IPS-18c (cell line): ENCODE data around the gene CACNB3.

Experiments
- H3K4me3 ChIP-seq: 2 replicates; pipeline ENCODE4 v1.7.0; 2013; ENCODE audit warnings: low read depth, mild to moderate bottlenecking, low read length, moderate library complexity; ENCODE audit not compliant: insufficient read depth
- H3K9me3 ChIP-seq: one replicate; pipeline ENCODE4 v1.6.1; 2013; ENCODE audit warnings: mild to moderate bottlenecking, low read length, moderate library complexity; ENCODE audit not compliant: control insufficient read depth, insufficient read depth

Gene CACNB3

DNA sequence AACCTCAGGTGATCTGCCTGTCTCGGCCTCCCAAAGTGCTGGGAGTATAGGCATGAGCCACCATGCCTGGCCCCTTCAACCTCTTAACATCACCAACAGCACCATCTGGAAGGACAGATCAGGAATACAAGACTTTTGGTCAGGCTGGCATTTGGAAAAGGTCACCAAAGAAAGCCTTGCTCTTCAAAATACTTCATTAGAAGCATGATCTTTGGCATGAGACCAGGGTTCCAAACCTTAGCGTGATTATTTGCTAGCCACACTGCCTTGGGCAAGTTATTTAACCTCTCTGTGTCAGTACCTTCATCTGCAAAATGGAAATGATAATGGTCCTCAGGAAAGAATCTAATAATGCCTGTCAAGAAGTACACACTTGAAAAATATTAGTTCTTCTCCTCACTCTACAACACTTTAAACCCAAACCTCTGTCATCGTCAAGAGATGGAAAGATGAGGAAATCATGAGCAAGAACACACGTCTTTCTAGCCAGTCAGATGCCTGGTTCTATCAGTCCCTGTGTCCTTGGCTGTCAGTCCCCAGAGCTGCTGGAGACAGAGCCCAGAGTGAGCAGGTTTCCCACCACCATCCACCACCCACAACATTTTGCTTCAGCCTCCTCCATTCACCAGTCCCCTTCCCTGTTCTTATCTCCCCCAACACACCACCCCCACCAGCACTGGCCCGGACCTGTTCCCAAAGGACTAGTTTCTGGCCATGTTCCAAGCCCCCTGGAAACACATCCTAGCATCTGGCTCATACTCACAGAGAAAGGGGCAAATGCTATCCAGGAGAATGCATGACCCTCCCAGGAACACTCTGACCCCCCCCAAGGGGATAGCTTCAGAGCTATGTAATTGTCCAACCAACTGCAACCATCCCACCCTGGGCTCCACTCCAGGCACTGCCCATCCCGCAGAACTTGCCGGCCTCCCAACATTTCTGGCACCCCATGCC lies 31.4 kb upstream of the CACNB3 start:
- Histone ChIP-seq H3K4me3 (no peak overlapping the region), H3K9me3 (peaks cover 2% of the 10 kb centered on the region)

DNA sequence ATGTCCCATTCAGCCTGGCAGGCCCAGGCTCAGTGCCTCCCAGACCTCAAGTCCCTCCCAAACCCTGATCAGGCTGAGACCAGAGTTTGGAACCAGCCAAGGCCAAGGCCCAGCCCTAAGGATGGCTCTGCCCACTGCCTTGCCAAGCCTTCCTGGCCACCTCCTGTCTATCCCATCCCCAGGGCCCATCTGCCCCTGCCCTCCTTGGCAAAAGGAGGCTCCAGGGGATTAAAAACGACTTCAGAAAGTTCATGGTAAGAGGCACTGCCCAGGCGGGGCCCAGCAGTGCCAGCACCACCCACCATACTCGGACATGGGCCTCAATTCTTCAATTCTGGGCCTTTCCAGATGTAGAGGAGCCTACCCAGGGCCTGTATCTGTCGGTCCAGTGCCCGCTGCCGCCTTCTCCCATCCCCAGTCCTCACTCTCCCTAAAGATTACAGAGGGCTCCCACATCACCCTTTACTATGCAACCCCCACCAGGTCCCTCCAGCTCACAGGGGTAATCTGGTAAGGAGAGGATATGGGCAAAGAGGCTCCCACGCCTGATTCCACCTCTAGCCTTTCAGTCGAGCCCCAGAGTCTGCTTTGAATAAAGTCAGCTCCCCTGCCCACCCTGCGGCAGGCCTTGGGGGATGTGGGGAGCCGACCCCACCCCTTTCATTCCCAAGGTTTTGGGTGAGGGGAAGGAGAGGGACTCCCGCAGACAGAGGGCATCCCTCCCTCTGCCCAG lies 30.3 kb upstream of the CACNB3 start:
- Histone ChIP-seq H3K4me3 (peak overlapping the region; percentile 73), H3K9me3 (peaks cover 2% of the 10 kb centered on the region)

DNA sequence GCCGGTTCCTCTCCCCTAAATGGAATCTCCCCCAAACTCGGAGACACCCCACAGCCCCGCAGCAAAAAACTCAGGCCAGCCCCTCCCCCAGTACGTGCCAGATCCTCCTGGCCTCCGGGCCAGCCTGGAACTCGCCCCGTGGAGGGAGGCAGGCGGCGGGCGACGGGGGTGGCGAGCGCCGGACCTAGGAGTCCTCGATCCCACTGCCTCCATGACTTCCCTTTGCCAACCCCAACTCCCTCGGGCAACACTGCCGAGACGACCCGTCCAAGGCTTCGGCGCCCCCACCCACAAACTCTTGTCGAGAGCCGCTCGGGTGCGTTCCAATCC lies 29.8 kb upstream of the CACNB3 start:
- Histone ChIP-seq H3K9me3 (no peaks in the 10 kb centered on the region), H3K4me3 (peak overlapping the region; percentile 73)

GRCh38 chr12:48788854-48789775 lies 29.2 kb upstream of the CACNB3 start, which contains the start of gene ADCY6:
TSS of gene ADCY6 (minus strand) at chr12:48789089. CDS start at chr12:48783434, 5,655 bp downstream.
- Histone ChIP-seq H3K9me3 (no peaks in the 10 kb centered on the region), H3K4me3 (peak within 1 kb of the TSS; percentile 73)

GRCh38 chr12:48789858-48790326 lies 28.4 kb upstream of the CACNB3 start:
- Histone ChIP-seq H3K4me3 (peak overlapping the region; percentile 73), H3K9me3 (no peaks in the 10 kb centered on the region)

GRCh38 chr12:48793696-48794095 lies 24.6 kb upstream of the CACNB3 start:
- H3K9me3 ChIP-seq, result no peaks in the 10 kb centered on the region
- no peak overlapping the region for H3K4me3 ChIP-seq

- Histone ChIP-seq H3K9me3 (no peaks in the 10 kb centered on the region), H3K4me3 (no peak overlapping the region)
These were observed 23.4 kb upstream of the CACNB3 start for GRCh38 chr12:48794870-48795269.

GRCh38 chr12:48795550-48796455 lies 22.5 kb upstream of the CACNB3 start:
- no peak overlapping the region for H3K4me3 ChIP-seq
- no peaks in the 10 kb centered on the region for H3K9me3 ChIP-seq

DNA sequence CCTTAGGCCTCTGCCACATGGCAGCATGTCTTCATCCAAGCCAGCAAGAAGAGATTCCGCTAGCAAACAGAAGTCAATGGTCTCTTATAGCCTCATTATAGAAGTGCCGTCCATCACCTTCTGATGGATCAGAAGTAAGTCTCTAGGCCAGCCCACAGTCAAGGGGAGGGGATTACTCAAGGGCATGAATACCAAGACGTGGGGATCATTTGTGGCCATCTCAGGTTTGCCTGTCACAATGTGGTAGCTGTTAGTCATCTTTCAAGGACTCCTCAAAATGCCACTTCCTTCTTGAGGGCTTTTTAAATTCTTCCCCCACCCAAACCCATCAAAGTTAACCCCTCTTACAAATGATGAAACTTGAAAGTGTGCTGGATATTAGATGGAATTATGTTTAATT lies 21.3 kb upstream of the CACNB3 start:
- H3K4me3 ChIP-seq, result no peak overlapping the region
- no peaks in the 10 kb centered on the region for H3K9me3 ChIP-seq

DNA sequence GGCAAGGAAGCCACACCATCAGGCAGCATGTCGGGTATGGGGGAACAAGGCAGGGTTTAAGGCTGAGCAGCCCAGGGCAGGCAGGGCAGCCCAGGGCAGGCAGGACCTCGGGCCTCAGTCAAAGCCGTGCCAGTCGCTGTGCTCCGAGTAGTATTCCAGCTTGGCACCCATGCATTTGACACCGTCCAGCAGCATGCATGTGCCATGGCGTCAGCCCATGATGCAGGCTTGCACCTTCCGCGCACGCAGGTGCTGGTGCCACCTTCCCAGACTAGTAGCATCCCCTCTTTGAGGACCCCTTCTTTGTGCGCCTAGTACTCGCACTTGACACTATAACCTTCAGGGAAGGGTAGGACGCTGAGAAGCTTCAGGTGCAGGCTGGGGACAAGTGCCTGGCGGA lies 17.8 kb upstream of the CACNB3 start:
- Histone ChIP-seq H3K9me3 (no peaks in the 10 kb centered on the region), H3K4me3 (no peak overlapping the region)

DNA sequence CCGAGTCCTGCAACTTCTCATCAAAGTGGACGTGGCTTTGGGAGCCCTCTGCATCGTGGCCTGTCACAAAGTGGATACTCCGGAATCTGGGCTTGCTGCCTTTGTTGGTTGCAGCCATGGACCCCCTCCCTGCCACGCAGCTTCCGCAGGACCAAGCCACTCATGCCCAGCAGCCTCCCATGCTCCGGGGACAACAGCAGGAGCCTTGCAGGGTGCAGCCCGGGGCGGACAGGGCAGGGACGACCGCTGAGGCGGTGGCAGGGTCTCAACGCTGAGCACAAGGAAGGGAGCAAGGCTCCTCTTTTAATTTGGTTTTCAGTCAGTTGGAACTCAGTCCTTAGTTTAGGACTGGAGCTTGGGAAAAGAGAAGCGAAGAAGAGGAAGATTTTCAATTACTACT lies 17.3 kb upstream of the CACNB3 start:
- Histone ChIP-seq H3K9me3 (no peaks in the 10 kb centered on the region), H3K4me3 (no peak overlapping the region)

DNA sequence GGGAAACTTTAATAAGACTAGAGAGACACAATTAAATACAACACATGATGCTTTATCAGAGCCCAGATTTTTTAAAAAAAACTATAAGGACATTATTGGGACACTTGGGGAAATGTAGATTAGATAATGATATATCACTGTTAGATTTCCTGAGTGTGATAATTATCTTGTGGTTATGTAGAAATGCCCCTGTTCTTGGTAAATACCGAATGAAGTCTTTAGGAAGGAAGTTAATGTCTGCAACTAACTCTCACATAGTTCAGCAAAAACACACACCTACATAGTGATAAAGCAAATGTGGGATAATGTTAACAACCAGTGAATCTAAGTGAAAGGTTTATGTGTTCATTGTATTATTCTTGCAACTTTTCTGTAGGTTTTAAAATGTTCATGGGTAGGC lies 14.6 kb upstream of the CACNB3 start:
- Histone ChIP-seq H3K9me3 (no peaks in the 10 kb centered on the region), H3K4me3 (no peak overlapping the region)

DNA sequence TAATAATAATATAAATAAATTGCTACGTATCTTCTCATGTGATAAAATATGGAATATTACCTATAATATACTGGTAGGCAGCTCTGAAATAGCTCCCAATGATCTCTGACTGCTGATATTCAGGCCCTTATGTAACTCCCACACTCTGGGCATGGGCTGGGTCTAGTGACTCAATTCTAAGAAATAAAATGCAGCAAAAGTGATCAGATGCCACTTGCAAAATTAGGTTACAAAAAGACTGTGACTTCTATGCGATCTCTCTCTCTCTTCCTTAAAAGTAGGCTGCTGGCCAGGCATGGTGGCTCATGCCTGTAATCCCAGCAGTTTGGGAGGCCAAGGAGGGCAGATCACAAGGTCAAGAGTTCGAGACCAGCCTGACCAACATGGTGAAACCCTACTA lies 10.3 kb upstream of the CACNB3 start:
- Histone ChIP-seq H3K4me3 (no peak overlapping the region), H3K9me3 (no peaks in the 10 kb centered on the region)

- no peak overlapping the region for H3K4me3 ChIP-seq
- no peaks in the 10 kb centered on the region for H3K9me3 ChIP-seq
These were observed 7.3 kb upstream of the CACNB3 start for GRCh38 chr12:48810903-48811431.

DNA sequence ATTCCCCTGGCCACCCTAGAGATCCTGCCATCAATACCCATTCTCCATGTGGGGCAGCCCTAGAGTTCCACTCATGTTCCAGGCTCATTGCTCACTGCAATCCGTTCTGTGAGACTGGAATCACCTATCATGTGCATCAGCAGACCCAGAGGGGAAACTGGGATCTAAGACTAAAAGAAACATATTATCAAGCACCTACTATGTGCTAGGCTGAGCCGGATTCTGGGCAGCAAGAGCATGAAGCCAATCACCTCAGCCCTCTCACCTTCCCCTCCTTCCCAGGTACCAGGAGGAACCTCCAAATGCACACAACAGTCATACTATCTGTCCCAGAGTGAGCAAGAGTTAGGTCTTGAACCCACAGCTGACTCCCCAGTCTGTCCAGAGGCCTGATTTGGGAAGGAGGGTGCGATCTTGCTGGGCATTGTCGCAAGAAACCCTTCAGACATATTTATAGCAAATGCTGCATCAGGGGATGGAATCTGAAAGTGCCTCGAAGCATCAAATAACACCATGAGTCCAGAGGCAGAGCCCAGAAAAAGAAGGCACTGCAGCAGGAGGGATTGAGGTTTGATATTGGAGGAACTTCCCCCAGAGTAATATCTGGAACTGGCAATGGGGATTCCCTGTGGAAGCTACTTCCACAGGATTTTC lies 6.7 kb upstream of the CACNB3 start:
- Histone ChIP-seq H3K4me3 (no peak overlapping the region), H3K9me3 (no peaks in the 10 kb centered on the region)

DNA sequence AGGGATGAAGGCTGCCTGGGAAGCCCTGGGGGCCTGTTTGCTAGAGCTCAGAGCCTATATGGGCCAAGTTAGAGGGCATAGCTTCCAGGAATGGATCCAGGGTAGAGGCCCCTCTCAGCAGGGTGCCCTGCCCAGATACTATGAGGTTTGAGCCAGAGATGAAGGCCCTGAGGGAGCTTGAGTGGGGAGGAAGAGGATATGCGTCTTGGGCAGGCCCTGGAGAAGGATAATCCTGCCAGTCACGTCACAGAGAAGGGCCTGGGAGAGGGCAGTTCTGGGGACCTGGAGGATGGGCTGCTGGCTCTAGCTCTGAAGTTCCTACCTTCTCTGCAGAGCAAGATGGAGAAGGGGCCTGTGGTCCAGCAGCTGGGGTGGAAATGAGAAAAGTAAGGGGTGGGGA lies 5.9 kb upstream of the CACNB3 start:
- H3K4me3 ChIP-seq, result no peak overlapping the region
- no peaks in the 10 kb centered on the region for H3K9me3 ChIP-seq
